DMS153 treated with DMSO at 0.1 percent for 48 hours (cell line): ENCODE measurements around the gene CENPT.
"Not testable (repeated sequence)": the region's sequence is repeated elsewhere in the genome, so short reads cannot be mapped to it uniquely, and the experiment has no call there.

Source experiments
- DNase-seq: peaks from one replicate; lab custom pipeline; 2025; ENCODE audit not compliant: unreplicated experiment; lab: John Stamatoyannopoulos, UW

The CENPT gene

GRCh38 chr16:67877064-67877463, 29.6 kb upstream of the CENPT start:
- DNase-seq: no peak

- DNase-seq: no peak
Measured at GRCh38 chr16:67874372-67874771, 26.9 kb upstream of the CENPT start.

GRCh38 chr16:67873435-67874370, 26.2 kb upstream of the CENPT start:
- no peak for DNase-seq

- DNase-seq: peak; percentile 7
Measured at GRCh38 chr16:67872631-67873434, 25.3 kb upstream of the CENPT start, which contains the start of gene EDC4. EDC4 (plus strand) TSS chr16:67873052; CDS start chr16:67873262, 210 bp downstream.

GRCh38 chr16:67872131-67872630, 24.7 kb upstream of the CENPT start:
- DNase-seq: no peak

- DNase-seq: no peak
Measured at GRCh38 chr16:67871256-67871655, 23.8 kb upstream of the CENPT start.

- DNase-seq: no peak
Measured at GRCh38 chr16:67869653-67870052, 22.2 kb upstream of the CENPT start.

GRCh38 chr16:67868290-67868689, 20.8 kb upstream of the CENPT start:
- no peak for DNase-seq

GRCh38 chr16:67865318-67865717, 17.8 kb upstream of the CENPT start:
- no peak for DNase-seq

- no peak for DNase-seq
Measured at GRCh38 chr16:67864594-67864993, 17.1 kb upstream of the CENPT start.

GRCh38 chr16:67864044-67864443, 16.6 kb upstream of the CENPT start:
- DNase-seq: not testable (repeated sequence)

- no peak for DNase-seq
Measured at GRCh38 chr16:67862623-67863583, 15.4 kb upstream of the CENPT start.

GRCh38 chr16:67861877-67862276, 14.4 kb upstream of the CENPT start:
- no peak for DNase-seq

GRCh38 chr16:67860589-67861398, 13.3 kb upstream of the CENPT start:
- no peak for DNase-seq

- DNase-seq: no peak
Measured at GRCh38 chr16:67858500-67858899, 11.0 kb upstream of the CENPT start.

- peak; percentile 65 for DNase-seq
Measured at GRCh38 chr16:67857547-67858233, 10.2 kb upstream of the CENPT start.

- no peak for DNase-seq
Measured at GRCh38 chr16:67856927-67857546, 9.5 kb upstream of the CENPT start.

- DNase-seq: no peak
Measured at GRCh38 chr16:67855789-67856188, 8.3 kb upstream of the CENPT start.

GRCh38 chr16:67853670-67854069, 6.2 kb upstream of the CENPT start:
- no peak for DNase-seq
